Left lobe of liver (tissue), 2 donors: ENCODE data around the gene DLL1. TPM values are rescaled to one million over a fixed set of nuclear protein-coding genes. Genes with fewer than 3 reads are reported as not detected.
"Not testable (repeated sequence)": the region's sequence is repeated elsewhere in the genome, so short reads cannot be mapped to it uniquely, and the experiment has no call there.

ENCODE experiments used
- ATAC-seq: fragments of 200-7000 bp; cut with Tn5 transposase; one replicate; pipeline ENCODE4 v1.9.1; 2020; ENCODE audit warnings: mild to moderate bottlenecking, moderate library complexity
- DNase-seq: peaks from one replicate; pipeline ENCODE4 v3.0.0-alpha.2; 2020; ENCODE audit warnings: low spot score
- total RNA-seq: library from RNA; stranded (reverse); gene quantifications from one replicate; pipeline ENCODE4 v1.2.1, GENCODE V29; 2021
- donor health status: DM: no; HTN: no; CAD: no; lungs with moderate emphysema.
- donor health status: DM: no; HTN: yes; CAD: no.

Gene DLL1, protein sequence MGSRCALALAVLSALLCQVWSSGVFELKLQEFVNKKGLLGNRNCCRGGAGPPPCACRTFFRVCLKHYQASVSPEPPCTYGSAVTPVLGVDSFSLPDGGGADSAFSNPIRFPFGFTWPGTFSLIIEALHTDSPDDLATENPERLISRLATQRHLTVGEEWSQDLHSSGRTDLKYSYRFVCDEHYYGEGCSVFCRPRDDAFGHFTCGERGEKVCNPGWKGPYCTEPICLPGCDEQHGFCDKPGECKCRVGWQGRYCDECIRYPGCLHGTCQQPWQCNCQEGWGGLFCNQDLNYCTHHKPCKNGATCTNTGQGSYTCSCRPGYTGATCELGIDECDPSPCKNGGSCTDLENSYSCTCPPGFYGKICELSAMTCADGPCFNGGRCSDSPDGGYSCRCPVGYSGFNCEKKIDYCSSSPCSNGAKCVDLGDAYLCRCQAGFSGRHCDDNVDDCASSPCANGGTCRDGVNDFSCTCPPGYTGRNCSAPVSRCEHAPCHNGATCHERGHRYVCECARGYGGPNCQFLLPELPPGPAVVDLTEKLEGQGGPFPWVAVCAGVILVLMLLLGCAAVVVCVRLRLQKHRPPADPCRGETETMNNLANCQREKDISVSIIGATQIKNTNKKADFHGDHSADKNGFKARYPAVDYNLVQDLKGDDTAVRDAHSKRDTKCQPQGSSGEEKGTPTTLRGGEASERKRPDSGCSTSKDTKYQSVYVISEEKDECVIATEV
- 4.9 TPM for total RNA-seq

DNA sequence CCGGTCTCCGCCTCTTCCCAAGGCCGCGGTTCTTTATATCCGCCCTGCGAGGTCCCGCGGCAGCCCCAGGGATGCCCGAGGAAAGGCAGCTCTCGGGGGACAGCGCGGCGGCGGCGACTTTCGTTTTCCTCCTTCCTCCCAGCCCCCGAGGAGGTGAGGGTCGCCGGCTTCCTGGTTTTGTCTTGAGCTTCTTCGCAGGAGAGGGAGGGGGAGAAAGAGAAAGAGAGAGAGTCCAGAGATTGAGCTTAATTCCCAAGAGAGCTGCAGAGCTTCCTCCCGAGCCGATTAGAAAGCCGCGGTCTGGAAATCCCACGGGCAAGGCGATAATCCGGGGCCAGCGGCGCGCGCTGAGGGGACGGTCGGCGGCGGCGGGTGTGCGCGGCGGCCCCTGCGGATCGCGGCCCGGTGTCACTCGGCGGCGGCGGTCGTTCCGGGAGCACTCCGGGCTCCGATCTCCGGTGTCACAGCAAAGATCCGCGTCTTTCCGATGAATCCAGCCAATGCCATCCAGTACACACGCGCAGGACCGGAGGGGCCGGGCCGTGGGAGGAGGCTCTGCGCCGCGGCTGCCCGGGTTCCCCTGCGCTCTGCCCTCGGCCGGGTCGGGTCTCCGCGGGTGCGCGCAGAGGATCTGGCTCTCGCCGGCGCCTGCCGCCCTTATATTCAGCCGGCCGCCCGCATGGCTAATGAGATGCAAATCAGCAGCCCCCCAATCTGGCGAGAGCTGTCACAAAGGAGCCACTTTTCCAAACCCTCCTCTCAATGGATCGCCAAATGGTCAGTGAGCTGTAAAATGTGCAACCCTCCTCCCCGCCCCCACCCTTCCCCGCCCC, at the start of gene DLL1:
Gene DLL1, minus strand, starts transcription at position 783 of the 833 bp plus-strand sequence. CDS start 939 bp downstream, outside the sequence.
- DNase-seq, result no peak
- ATAC-seq, result peak; percentile 55

DNA sequence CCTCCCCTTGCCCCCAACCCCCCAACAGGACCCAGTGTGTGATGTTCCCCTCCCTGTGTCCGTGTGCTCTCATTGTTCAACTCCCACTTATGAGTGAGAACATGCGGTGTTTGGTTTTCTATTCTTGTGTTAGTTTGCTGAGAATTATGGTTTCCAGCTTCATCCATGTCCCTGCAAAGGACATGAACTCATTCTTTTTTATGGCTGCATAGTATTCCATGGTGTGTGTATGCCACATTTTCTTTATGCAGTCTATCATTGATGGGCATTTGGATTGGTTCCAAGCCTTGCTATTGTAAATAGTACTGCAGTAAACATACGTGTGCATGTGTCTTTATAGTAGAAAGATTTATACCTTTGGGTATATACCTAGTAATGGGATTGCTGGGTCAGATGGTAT, 44.3 kb upstream of the DLL1 start:
- not testable (repeated sequence) for DNase-seq, ATAC-seq

DNA sequence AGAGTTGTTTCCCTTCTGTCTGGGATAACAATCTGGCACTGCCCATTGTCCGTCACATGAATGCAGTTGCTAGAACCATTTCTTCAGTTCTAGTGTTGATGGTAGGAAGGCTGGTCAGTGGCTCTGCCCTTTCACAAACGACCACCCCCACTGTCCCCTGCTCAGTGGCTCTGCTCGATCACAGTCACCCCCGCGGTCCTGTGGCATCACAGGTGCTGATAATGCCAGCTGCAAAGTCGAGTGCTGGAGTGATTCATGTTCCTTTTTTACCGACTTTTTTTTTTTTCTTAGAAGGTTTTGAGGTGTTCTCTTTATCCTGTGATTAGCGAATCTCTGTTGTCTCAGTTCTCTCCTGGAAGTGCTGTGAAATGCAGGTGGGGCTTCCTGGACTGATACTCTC, 38.4 kb upstream of the DLL1 start:
- ATAC-seq (no peak), DNase-seq (no peak)

DNA sequence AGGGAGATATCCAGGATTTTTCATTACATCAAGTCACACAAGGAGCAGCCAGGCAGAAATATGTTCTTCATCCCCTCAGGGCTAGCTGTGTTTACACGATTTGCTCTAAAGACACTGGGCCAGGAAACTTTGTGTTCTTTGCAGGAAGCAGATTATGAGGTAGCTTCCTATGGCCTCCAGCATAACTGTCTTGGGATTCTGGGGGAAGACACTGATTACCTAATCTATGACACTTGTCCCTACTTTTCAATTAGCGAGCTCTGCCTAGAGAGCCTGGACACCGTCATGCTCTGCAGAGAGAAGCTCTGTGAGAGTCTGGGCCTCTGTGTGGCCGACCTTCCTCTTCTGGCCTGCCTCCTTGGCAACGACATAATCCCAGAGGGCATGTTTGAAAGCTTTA, 26.8 kb upstream of the DLL1 start:
- DNase-seq, result no peak
- ATAC-seq, result peak; percentile 40

DNA sequence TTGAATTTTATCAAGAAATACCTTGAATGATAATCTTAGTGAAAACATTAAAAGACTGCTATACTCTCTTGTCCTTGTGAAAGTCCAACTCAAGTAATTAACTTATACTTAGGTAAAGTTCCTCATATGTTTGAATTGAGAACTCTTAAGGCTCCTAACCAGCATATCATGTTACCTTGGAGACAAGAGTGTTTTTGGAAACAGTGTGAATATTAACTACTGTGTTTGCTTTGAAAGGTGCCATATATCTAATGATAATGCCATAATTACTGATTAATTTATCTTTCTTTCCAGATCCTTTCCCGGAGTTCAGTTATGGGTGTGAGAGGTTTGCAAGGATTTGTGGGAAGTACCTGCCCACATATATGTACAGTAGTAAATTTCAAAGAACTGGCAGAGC, 26.2 kb upstream of the DLL1 start:
- ATAC-seq, result no peak
- no peak for DNase-seq

DNA sequence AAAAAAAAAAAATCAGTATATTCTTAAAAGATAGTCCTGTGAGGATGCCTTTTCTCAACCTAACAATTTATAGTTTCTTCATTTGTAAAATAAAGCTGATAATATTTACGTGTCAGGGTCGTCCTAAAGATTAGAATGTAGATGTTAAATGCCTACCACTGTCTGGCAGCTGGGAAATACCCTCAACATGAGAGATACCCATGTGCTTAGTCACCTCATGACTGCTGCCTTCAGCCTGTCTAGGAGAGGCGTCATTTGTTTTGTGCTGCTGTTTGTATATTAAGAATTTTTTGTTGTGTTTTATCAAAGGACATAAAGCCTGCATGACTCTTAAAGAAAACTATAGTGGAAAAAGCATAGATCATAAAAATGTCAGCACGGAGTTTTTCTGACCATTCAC, 25.2 kb upstream of the DLL1 start:
- DNase-seq (no peak), ATAC-seq (no peak)

DNA sequence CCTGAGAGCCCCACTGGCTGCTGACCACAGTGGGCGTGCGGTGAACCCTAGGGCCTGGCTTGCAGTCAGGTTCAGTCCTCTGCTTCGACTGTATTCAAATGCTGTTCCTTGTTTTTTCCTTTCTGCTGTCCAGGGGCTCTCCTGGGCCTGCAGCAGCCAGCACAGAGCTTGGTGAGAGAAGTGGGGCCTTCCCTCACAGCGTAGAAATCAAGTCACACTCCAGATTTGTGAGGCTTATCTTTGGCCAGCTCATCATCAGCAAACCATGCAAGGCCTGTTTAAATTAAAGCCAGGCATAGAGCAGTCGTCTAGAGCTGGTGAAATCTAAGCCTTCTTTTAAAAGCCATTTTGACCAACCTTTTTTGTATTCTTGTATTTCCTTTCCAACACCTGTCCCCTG, 24.1 kb upstream of the DLL1 start:
- DNase-seq (no peak), ATAC-seq (no peak)

DNA sequence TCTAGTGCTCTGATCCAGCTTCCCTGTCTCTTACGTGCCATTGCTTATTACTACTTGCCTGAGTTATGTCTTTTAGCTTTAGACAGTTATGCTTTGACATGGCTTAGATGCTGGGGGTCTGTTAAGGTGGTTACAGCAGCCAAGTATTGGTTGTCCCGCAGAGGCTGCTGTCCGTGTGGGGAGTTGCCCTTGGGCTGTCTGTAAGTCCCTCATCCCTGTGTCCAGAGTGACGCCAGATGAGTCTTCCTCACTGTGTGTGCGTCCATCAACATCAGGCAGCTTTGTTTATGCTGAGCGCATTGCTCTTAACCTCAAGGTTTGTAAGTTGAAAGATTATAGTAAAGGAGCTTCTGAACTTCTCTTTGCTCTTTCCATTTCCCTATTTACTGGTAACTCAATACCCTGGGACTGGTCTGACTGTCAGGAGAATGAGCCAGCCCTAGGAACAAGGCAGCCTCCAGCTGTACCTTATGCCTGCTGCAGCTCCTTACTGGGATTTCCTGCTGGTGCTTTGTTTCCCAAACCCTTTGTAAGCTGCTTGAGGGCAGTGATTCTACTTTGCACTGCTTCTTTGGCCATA, 22.9 kb upstream of the DLL1 start:
- no peak for ATAC-seq
- no peak for DNase-seq

DNA sequence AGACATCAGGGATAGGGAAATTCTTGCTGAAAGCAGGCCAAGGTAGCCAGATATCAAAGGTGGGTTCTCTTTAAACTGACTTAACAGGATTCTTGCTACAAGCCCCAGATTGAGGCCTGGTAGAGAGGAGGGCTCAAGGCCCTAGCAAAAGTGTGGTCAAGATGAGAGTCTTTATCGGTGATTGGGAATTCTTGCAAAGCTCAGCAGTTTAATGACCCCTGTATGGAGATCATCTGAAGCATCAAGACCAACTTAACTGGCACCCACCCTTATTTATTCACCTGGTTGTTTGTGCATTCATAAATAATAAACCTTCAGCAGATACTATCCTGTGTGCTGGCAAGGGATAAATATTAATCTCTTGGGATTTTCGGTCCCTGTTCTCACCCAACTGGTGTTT, 22.0 kb upstream of the DLL1 start:
- ATAC-seq (no peak), DNase-seq (no peak)

DNA sequence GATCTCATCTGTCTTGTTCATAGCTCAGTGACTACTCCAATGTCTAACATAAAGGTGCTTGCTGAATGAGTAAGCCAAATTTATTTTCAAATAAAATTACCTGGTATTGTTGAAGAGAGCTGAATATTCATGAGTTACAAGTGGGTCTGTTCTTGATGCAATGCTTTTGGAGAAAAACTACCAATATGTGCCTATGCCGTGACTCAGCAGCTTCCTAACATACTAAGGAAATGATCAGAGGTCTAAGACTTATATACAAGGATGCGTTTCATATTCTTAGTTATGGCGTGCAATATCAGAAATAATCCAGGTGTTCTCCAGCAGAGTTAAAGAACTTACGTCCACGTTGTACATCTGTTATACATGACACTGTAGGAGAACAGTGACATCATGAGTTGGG, 20.8 kb upstream of the DLL1 start:
- no peak for ATAC-seq

DNA sequence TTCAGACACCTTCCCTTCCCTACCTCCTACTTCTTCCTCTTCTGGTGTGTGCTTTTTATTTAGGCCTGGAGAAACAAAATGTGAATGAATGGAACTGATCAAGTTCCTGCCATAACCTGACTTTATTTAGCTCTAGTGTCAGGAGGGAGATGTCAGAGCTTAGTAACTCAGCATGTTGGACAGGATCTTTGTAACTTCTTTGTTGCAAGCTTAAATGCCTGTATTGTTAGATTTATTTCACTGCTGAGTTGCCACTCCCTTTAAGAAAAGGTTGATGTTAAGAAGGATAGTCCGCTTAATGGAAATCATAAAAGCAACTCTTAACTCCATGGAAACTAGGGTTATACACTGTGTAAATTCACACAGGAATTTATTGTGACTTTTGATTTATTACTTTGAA, 17.9 kb upstream of the DLL1 start:
- ATAC-seq (no peak), DNase-seq (no peak)

More for the DNA sequence above, 20.8 kb upstream of the DLL1 start:
- no peak for DNase-seq

DNA sequence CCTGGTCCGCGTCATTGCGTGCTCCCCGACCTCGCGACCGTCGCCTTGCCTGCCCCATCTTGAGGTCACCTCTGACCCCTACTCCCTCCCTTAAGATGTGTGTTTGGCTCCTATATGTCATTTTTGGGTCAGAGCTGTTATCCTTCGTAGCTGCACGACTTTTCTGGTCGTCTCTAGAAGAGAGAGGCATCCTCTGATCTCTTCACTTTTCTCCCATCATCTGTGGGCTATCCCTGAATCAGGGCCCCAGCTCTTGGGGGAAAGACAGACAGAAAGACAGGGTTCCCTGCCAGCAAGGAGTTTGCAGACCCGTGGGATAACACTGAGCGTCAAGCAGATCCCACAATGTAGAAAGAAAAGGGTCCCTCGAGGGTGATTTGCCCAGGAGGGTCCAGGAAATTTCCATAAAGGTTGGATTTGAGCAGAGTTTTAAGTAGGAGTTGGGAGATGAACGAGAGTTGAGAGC, 16.2 kb upstream of the DLL1 start:
- ATAC-seq (no peak), DNase-seq (no peak)

DNA sequence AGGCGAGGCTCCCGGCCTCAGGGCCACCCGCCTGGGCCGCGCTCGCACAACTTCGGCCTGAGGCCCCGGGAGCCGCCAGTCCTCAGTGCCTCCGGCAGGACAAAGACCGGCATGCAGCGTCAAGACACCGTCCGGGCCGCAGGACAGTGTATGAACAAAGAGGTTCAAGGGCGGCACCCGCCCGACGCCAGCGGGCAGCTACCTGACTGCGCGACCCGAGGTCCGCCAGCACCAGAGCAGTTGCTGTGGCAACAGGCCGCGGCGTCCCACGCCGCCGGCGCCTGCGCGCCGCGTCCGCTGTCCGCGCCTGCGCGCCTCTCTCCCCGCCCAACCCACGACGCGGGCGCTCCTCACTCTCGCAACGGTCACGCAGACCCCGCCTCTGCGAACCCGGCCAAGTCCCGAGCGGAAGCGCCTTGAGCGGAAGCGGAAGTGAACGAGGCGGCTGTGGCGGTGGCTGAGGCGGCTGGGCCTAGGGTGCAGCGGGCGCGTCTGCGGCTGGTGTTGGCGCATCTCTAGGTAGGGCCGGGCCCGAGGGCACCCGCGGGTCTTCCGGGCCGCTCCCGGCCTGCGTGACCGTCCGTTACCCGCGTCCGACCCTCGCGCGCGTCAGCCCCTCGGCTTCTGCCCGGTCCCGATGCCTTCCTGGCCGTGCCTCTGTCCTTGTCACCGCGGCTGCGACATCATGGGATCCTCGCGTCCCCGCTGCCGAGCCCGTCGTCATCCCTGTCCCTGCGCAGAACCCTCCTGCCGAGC, 15.6 kb upstream of the DLL1 start, which contains the start of gene FAM120B:
Gene FAM120B, plus strand, starts transcription at position 435 of the 756 bp plus-strand sequence. CDS start 10,633 bp downstream, outside the sequence.
- ATAC-seq, result peak; percentile 97

DNA sequence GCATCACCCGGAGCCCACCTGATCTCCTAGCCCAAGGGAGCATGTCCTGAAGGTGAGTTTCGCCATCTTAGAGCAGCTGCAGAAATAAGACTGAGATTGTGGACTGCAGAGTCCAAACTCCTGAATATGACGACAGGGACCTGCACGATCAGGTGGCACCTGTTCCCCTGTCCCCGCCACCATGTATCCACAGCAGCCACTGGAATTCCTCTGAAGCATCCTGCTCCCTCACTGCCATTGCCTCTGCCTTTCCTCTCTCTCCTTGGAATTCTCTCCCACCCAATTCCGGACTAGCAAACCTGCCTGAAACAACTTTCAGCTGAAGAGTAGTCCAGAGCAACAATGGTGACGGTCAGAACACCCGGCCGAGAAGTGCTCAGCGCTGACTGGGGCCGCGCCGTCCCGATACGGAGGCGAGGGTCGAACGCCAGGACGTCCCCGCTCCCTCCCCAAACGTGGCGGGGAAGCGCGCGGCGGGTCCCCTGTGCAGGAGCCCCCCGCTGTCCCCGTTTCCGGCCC, 15.0 kb upstream of the DLL1 start:
- DNase-seq, result no peak

More for the DNA sequence above, 15.6 kb upstream of the DLL1 start, which contains the start of gene FAM120B:
- peak; percentile 98 for DNase-seq

DNA sequence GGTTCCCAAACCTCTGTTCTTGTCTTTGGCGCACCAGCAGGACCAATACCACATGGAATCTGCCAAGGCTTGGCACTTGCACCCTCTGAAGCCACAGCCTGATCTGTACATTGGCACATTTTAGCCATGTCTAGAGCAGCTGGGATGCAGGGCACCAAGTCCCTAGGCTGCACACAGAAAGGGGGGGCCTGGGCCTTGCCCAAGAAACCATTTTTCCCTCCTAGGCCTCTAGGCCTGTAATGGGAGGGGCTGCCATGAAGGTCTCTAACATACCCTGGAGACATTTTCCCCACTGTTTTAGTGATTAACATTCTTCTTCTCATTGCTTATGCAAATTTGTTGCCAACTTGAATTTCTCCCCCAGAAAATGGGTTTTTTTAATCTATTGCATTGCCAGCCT, 10.3 kb upstream of the DLL1 start:
- ATAC-seq (no peak), DNase-seq (no peak)

More for the DNA sequence above, 15.0 kb upstream of the DLL1 start:
- peak; percentile 28 for ATAC-seq

DNA sequence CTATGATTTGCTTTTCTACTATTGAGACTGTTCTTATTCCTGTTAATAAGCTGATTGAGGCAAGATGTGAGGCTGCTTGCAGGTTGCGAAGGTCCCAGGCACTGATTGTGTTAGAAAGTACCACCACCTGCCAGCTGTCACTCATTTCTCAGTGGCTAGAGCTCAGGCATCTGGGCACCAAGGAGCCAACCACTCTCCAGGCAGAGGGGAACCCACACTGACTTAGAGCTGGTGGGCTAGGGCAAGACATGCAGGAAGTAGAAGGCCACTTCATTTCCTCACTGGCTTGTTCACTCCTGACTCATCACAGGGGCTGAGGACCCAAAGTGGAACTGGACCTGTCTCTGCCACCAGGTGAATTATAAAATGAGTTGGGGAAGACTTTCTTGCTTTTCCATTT, 7.8 kb upstream of the DLL1 start:
- ATAC-seq (no peak), DNase-seq (no peak)

DNA sequence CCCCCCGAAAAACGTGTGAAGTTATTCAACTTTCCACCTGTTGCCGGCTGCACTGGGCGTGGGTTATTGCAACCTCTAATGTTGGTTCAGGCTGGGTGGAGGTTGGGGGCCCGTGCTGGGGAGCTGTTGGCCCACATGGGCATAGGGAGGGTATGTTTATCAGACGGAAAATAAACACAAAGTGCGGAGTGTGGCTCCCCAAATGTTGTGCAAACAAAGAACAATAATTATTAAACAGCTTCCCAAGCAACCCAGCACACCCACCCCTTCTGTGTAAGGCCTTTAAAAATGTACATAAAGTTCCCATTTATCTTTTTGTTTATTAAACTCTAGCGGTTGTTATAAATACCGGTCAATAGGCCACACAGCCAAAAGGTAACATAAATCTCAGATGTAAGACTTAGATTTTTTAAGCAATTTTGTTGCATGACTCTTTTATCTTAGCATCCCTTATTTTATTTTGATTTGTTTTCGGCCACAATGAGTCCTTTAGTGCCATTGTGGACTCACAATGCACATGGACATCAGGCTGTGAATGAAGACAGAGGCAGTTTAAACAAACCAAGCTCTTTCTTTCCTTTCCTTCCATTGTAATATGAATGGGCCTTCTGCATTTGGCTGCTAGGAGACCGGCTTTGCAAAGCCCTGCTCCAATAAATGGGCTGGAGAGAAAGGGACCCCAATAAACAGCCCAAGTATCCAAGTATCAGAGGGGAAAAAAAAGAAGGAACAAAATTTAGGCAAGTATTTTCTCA, 6.9 kb upstream of the DLL1 start:
- no peak for DNase-seq

DNA sequence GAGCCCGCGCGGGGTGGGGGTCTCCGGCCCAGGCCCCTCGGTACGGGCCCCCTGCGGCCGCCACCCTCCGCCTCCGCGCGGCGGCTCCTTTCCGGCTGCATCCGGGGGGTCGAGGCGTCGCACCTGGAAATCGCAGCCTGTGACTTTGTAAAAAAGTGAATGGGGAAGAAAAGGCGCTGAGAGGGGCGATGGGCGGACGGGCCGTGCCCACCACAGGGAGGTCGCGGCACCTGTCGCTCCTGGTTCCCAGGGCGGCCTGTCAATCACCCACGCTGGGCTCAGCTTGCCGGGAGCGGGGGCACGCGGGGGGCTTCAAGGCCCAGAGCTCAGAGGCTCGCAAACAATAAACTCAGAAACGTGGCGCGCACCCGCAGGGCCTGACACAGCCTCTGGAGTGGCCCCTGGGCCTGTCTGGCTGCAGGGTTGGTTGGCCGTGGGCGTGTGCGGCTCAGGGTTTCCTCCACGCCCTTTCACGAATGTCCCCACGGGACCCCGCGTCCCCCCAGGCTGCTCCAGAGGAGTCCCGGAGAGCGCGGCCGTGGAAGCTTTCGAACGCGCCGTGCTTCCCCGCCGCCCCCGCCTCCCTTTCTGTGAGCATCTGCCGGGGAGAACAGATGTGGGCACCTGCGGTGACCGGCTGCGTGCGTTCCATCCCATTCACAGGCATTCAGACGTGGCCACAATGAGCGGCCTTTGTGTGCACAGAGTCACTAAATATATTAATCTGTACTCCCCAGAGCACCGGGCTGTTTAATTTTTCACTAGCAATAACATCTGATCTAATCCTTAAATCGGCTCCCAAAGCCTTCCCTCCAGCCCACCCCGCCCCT, 6.1 kb upstream of the DLL1 start:
- DNase-seq (no peak), ATAC-seq (no peak)

More for the DNA sequence above, 6.9 kb upstream of the DLL1 start:
- ATAC-seq, result no peak
